ENCODE results near the gene SRCIN1. TPM values are rescaled to one million over a fixed set of nuclear protein-coding genes. Genes with fewer than 3 reads are reported as not detected.

Gene SRCIN1
- total and polyA plus RNA-seq, 3 experiments from 2014 or later = 0.04 to 0.50 TPM; not detected in 1

GRCh38 chr17:38600416-38600815 lies 5.3 kb downstream of the SRCIN1 start:
- Histone ChIP-seq H3K27ac (ENCODE audit: low read depth, low read length) (no peak overlapping the region), H3K36me3 (ENCODE audit: insufficient read depth, low read length) (no peaks in the 10 kb centered on the region), H3K27me3 (ENCODE audit: insufficient read depth, low read length, poor library complexity, severe bottlenecking) (peaks cover 24% of the 10 kb centered on the region), H3K9me3 (ENCODE audit: low read length) (no peaks in the 10 kb centered on the region), H3K4me1 (ENCODE audit: insufficient read depth, low read length) (no peaks in the 10 kb centered on the region), H3K4me3 (ENCODE audit: low read length) (no peak overlapping the region)
- Mint-ChIP-seq H3K4me1 (peaks cover 3 to 19% (median 4%) of the 10 kb centered on the region in 3 donors), H3K36me3 (no peaks in the 10 kb centered on the region), H3K9me3 (no peaks in the 10 kb centered on the region), H3K27me3 (peaks cover 48 to 81% of the 10 kb centered on the region in 2 donors), H3K4me3 (no peak overlapping the region), H3K27ac (peak overlapping the region in 1 of 8 donors; percentile 33)
- CTCF ChIA-PET = interaction anchor here (2.7 kb wide), 1 partner anchor 42 kb away, joined by 10 read pairs; no protein-coding TSS in a partner anchor
- DNase-seq = no peak
- POLR2A ChIA-PET = no interaction called here

DNA sequence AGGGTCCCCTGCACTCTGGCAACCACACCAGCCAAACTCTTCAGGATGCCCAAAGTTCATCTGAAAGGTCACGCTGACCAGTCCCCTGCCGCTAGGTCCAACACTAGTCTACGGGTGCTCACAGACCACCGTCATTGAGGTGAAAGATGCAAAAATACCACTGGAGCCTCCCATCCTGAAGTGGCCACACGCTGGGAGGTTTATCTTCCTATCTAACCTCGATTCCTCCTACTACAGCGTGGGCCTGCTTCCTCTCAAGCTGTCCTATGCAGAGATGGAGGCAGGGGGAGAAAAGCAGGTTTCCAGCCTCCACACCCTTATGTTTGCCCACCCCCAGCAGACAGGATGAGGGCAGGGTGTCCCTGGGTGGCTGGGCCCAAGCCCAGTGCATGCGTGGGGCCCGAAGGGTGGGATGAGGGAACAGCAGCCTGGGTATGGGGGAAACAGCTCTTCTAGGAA lies 6.3 kb downstream of the SRCIN1 start:
- Mint-ChIP-seq H3K4me1 (peaks cover 3 to 17% (median 4%) of the 10 kb centered on the region in 3 donors), H3K27me3 (peaks cover 50 to 89% of the 10 kb centered on the region in 2 donors), H3K27ac (no peak overlapping the region), H3K36me3 (no peaks in the 10 kb centered on the region), H3K9me3 (no peaks in the 10 kb centered on the region), H3K4me3 (no peak overlapping the region)
- no peaks in the 10 kb centered on the region for H3K4me1 ChIP-seq (ENCODE audit: insufficient read depth, low read length)
- no peak for DNase-seq
- no peaks in the 10 kb centered on the region for H3K9me3 ChIP-seq (ENCODE audit: low read length)
- H3K4me3 ChIP-seq (ENCODE audit: low read length) = no peak overlapping the region
- H3K27me3 ChIP-seq (ENCODE audit: insufficient read depth, low read length, poor library complexity, severe bottlenecking) = peaks cover 24% of the 10 kb centered on the region
- ChIA-PET POLR2A (no interaction called here), CTCF (interaction anchor here (2.7 kb wide), 1 partner anchor 41 kb away, joined by 10 read pairs; no protein-coding TSS in a partner anchor)
- H3K27ac ChIP-seq (ENCODE audit: low read depth, low read length) = no peak overlapping the region
- H3K36me3 ChIP-seq (ENCODE audit: insufficient read depth, low read length) = no peaks in the 10 kb centered on the region

- H3K4me3 ChIP-seq (ENCODE audit: low read length) = no peak overlapping the region
- Mint-ChIP-seq H3K4me3 (no peak overlapping the region), H3K36me3 (no peaks in the 10 kb centered on the region), H3K27ac (no peak overlapping the region), H3K27me3 (peaks cover 50 to 91% of the 10 kb centered on the region in 2 donors), H3K4me1 (peaks cover 3 to 16% (median 4%) of the 10 kb centered on the region in 3 donors), H3K9me3 (no peaks in the 10 kb centered on the region)
- ChIA-PET POLR2A (no interaction called here), CTCF (interaction anchor here (0.9 to 2.7 kb wide), 2 partner anchors 15 to 40 kb away, joined by 3 to 10 read pairs; no protein-coding TSS in a partner anchor)
- H3K4me1 ChIP-seq (ENCODE audit: insufficient read depth, low read length) = no peaks in the 10 kb centered on the region
- peaks cover 25% of the 10 kb centered on the region for H3K27me3 ChIP-seq (ENCODE audit: insufficient read depth, low read length, poor library complexity, severe bottlenecking)
- H3K9me3 ChIP-seq (ENCODE audit: low read length) = no peaks in the 10 kb centered on the region
- H3K27ac ChIP-seq (ENCODE audit: low read depth, low read length) = no peak overlapping the region
- no peaks in the 10 kb centered on the region for H3K36me3 ChIP-seq (ENCODE audit: insufficient read depth, low read length)
- no peak for DNase-seq
Measured at GRCh38 chr17:38598995-38599394, 6.8 kb downstream of the SRCIN1 start.

DNA sequence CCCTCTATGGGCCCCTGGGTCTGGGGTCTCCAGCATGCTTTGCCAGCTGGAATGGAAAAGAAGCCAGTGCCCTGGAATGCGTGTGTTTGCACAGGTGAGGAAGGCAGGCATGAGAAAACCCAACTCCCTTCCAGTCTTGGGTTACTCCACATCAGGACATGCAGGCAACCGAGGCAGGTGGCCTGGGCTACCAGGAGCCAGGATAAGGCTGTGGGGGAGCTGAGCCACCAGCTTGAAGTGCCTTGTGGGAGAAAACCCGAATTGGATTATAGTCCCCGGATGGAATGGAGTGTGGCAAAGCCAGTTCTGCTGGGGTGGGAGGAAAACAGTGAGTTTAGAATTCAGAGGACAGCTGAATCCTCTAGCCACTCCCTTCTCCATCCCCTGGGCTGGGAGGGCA lies 7.2 kb downstream of the SRCIN1 start:
- H3K4me3 Mint-ChIP-seq = no peak overlapping the region
- H3K9me3 Mint-ChIP-seq = no peaks in the 10 kb centered on the region
- ChIA-PET CTCF (interaction anchor here (0.9 to 2.7 kb wide), 2 partner anchors 14 to 40 kb away, joined by 3 to 10 read pairs; no protein-coding TSS in a partner anchor), POLR2A (no interaction called here)
- H3K27me3 Mint-ChIP-seq = peaks cover 48 to 91% of the 10 kb centered on the region in 2 donors
- peaks cover 0 to 12% (median 4%) of the 10 kb centered on the region in 3 donors for H3K4me1 Mint-ChIP-seq
- DNase-seq = no peak
- no peaks in the 10 kb centered on the region for H3K36me3 Mint-ChIP-seq
- Histone ChIP-seq H3K27me3 (ENCODE audit: insufficient read depth, low read length, poor library complexity, severe bottlenecking) (peaks cover 25% of the 10 kb centered on the region), H3K4me1 (ENCODE audit: insufficient read depth, low read length) (no peaks in the 10 kb centered on the region), H3K27ac (ENCODE audit: low read depth, low read length) (no peak overlapping the region), H3K9me3 (ENCODE audit: low read length) (no peaks in the 10 kb centered on the region), H3K36me3 (ENCODE audit: insufficient read depth, low read length) (no peaks in the 10 kb centered on the region), H3K4me3 (ENCODE audit: low read length) (no peak overlapping the region)
- no peak overlapping the region for H3K27ac Mint-ChIP-seq

DNA sequence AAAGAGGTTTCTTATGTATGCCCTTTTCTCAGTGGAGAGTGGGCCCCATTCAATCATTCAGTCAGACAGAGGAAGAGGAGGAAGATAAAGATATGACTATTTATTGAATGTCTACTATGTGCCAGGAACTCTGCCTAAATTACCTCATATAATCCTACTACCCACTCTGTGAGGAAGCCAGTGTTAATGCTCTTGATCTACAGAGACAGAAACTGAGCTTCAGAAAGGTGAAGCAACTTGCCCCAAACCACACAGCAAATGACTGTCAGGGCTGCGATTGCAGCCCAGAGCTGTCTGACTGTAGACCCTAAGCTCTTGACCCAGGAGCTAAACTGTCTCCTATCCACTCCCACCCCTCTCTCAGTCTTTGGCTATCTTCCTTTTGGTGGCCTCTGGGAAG lies 8.4 kb downstream of the SRCIN1 start:
- no peaks in the 10 kb centered on the region for H3K36me3 ChIP-seq (ENCODE audit: insufficient read depth, low read length)
- ChIA-PET POLR2A (no interaction called here), CTCF (interaction anchor here (1.4 to 2.3 kb wide), 3 partner anchors 9 to 39 kb away, joined by 4 to 5 read pairs (median 4); no protein-coding TSS in a partner anchor)
- DNase-seq = no peak
- Mint-ChIP-seq H3K27ac (peak overlapping the region in 1 of 8 donors; percentile 36), H3K4me3 (no peak overlapping the region), H3K36me3 (no peaks in the 10 kb centered on the region), H3K9me3 (no peaks in the 10 kb centered on the region), H3K27me3 (peaks cover 50 to 95% of the 10 kb centered on the region in 2 donors), H3K4me1 (peaks cover 6 to 23% (median 13%) of the 10 kb centered on the region in 3 donors)
- peaks cover 34% of the 10 kb centered on the region for H3K27me3 ChIP-seq (ENCODE audit: insufficient read depth, low read length, poor library complexity, severe bottlenecking)
- peaks cover 4% of the 10 kb centered on the region for H3K4me1 ChIP-seq (ENCODE audit: insufficient read depth, low read length)
- no peaks in the 10 kb centered on the region for H3K9me3 ChIP-seq (ENCODE audit: low read length)
- H3K27ac ChIP-seq (ENCODE audit: low read depth, low read length) = no peak overlapping the region
- H3K4me3 ChIP-seq (ENCODE audit: low read length) = no peak overlapping the region

- peaks cover 50 to 95% of the 10 kb centered on the region in 2 donors for H3K27me3 Mint-ChIP-seq
- H3K4me1 Mint-ChIP-seq = peaks cover 13 to 23% (median 21%) of the 10 kb centered on the region in 3 donors
- Histone ChIP-seq H3K27me3 (ENCODE audit: insufficient read depth, low read length, poor library complexity, severe bottlenecking) (peaks cover 37% of the 10 kb centered on the region), H3K4me1 (ENCODE audit: insufficient read depth, low read length) (peaks cover 12% of the 10 kb centered on the region), H3K27ac (ENCODE audit: low read depth, low read length) (no peak overlapping the region), H3K4me3 (ENCODE audit: low read length) (no peak overlapping the region), H3K9me3 (ENCODE audit: low read length) (no peaks in the 10 kb centered on the region), H3K36me3 (ENCODE audit: insufficient read depth, low read length) (no peaks in the 10 kb centered on the region)
- H3K36me3 Mint-ChIP-seq = no peaks in the 10 kb centered on the region
- DNase-seq = no peak
- POLR2A ChIA-PET = no interaction called here
- CTCF ChIA-PET = interaction anchor here (1.6 to 2.3 kb wide), 2 partner anchors 10 to 38 kb away, joined by 5 read pairs; no protein-coding TSS in a partner anchor
- no peaks in the 10 kb centered on the region for H3K9me3 Mint-ChIP-seq
- H3K27ac Mint-ChIP-seq = no peak overlapping the region
- H3K4me3 Mint-ChIP-seq = no peak overlapping the region
Measured at GRCh38 chr17:38596651-38597050, 9.1 kb downstream of the SRCIN1 start.

DNA sequence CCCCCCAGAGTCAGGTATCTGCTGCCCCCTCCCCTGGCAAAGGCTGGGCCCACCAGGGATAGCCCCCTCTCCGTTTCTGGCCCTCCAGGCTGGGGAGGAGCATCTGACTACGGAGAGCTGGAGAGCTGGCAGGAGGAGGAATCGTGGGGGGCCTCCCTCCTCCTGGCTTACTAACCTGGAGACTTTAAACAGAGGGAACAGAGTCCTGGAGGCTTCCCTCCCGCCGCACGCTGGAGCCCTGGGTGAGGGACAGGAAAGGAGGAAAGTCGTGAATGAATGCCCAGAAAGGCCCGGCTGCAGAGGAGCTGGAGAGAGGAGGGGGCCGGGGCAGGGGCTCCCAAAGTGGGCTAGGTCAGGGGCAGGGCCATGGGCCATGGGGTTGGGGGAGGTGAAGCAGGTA lies 9.9 kb downstream of the SRCIN1 start:
- Histone ChIP-seq H3K36me3 (ENCODE audit: insufficient read depth, low read length) (no peaks in the 10 kb centered on the region), H3K4me1 (ENCODE audit: insufficient read depth, low read length) (peaks cover 19% of the 10 kb centered on the region), H3K9me3 (ENCODE audit: low read length) (no peaks in the 10 kb centered on the region), H3K27me3 (ENCODE audit: insufficient read depth, low read length, poor library complexity, severe bottlenecking) (peaks cover 43% of the 10 kb centered on the region), H3K4me3 (ENCODE audit: low read length) (no peak overlapping the region), H3K27ac (ENCODE audit: low read depth, low read length) (no peak overlapping the region)
- CTCF ChIA-PET = interaction anchor here (1.6 to 2.3 kb wide), 2 partner anchors 10 to 38 kb away, joined by 5 read pairs; no protein-coding TSS in a partner anchor
- H3K9me3 Mint-ChIP-seq = no peaks in the 10 kb centered on the region
- peaks cover 20 to 28% (median 26%) of the 10 kb centered on the region in 3 donors for H3K4me1 Mint-ChIP-seq
- DNase-seq = no peak
- POLR2A ChIA-PET = no interaction called here
- peak overlapping the region in 1 of 8 donors; percentile 34 for H3K27ac Mint-ChIP-seq
- no peaks in the 10 kb centered on the region for H3K36me3 Mint-ChIP-seq
- H3K4me3 Mint-ChIP-seq = no peak overlapping the region
- H3K27me3 Mint-ChIP-seq = peaks cover 51 to 96% of the 10 kb centered on the region in 2 donors

DNA sequence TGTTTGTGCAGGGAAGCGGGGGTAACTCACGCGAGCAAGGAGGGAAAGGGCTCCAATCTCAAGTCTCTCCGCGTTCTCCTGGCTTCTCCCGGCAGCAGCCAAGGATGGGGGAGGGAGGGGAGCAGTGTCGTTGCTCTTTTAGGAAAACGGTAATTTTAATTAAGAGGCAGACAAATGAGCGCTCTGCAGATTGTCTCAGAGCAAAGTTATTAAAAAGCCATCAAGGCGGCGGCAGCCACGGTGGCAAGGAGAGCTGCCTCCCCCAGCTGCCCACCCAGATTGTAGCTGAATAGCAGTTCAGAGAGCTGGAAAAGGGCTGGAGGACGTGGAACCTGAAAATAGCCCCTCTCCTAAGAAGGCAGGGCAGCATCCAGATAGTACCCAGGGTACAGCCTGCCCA lies 11.6 kb downstream of the SRCIN1 start:
- Mint-ChIP-seq H3K4me3 (no peak overlapping the region), H3K9me3 (no peaks in the 10 kb centered on the region), H3K36me3 (no peaks in the 10 kb centered on the region), H3K4me1 (peaks cover 22 to 33% (median 32%) of the 10 kb centered on the region in 3 donors), H3K27ac (no peak overlapping the region), H3K27me3 (peaks cover 47 to 88% of the 10 kb centered on the region in 2 donors)
- CTCF ChIA-PET = interaction anchor here (0.8 kb wide), 1 partner anchor 11 kb away, joined by 3 read pairs; the partner anchor contains the start of gene SRCIN1
- POLR2A ChIA-PET = no interaction called here
- H3K9me3 ChIP-seq (ENCODE audit: low read length) = no peaks in the 10 kb centered on the region
- peaks cover 20% of the 10 kb centered on the region for H3K4me1 ChIP-seq (ENCODE audit: insufficient read depth, low read length)
- H3K36me3 ChIP-seq (ENCODE audit: insufficient read depth, low read length) = no peaks in the 10 kb centered on the region
- no peak overlapping the region for H3K27ac ChIP-seq (ENCODE audit: low read depth, low read length)
- peaks cover 49% of the 10 kb centered on the region for H3K27me3 ChIP-seq (ENCODE audit: insufficient read depth, low read length, poor library complexity, severe bottlenecking)
- DNase-seq = no peak
- no peak overlapping the region for H3K4me3 ChIP-seq (ENCODE audit: low read length)
